HPDE6-E6E7 (cell line): ENCODE measurements around the gene C1orf167.

Experiments used
- DNase-seq: peaks from one replicate; pipeline ENCODE4 v3.0.0; 2011; ENCODE audit warnings: missing footprints; ENCODE audit errors: extremely low spot score

C1orf167 gene

DNA sequence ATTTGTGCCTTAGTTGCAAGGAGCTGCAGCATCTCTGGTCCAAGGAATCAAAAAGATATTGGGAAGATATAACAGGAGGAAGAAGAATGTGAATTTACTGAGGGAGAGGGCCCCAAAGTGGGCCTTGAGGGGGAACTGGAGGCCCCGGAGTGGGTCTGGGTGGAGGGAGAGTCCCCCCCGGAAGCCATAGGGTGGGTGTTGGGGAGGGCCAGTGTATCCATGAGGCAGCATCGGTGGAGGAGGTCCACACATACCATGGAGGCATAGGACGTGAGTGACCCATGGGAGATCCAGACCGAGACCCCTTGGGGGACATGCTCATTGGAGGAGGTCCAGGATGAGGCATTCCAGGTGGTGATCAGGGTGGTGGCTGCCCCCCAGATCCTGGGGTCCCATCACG is 708 bp upstream of the C1orf167 start:
- no peak for DNase-seq

DNA sequence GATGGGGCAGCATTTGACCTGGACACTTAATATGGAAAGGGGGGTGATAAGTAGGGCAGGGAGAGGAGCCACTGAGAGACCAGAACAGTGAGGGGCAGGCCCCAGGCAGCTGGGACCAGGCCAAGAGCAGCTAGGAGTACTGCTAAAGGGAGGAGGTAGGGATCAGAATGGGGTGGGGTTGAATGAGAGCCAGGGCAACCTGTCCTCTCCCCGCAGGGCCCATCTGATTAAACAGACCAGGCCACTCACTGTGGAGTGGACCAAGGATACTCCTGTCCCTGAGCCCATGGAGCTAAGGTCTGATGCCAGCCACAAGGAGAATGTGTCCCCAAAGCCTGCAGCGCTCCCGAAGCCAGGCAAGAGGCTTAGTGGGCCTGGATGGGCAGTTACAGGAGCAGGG is 2.1 kb downstream of the C1orf167 start:
- DNase-seq = no peak

DNA sequence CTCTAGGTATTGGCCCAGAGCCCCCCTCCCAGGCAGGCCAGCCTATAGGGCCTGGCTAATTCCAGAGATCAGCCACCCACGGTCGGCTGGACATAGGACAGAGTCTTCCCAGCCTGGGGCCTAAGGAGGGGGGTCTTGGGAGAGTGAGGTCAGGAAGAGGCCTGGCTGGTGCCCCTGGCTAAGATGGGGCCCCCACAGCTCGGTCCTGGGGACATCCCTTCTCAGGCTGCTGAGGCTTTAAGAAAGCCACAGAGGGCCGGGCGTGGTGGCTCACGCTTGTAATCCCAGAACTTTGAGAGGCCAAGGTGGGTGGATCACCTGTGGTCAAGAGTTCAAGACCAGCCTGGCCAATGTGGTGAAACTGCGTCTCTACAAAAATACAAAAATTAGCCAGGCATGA is 2.5 kb downstream of the C1orf167 start:
- DNase-seq = no peak

DNA sequence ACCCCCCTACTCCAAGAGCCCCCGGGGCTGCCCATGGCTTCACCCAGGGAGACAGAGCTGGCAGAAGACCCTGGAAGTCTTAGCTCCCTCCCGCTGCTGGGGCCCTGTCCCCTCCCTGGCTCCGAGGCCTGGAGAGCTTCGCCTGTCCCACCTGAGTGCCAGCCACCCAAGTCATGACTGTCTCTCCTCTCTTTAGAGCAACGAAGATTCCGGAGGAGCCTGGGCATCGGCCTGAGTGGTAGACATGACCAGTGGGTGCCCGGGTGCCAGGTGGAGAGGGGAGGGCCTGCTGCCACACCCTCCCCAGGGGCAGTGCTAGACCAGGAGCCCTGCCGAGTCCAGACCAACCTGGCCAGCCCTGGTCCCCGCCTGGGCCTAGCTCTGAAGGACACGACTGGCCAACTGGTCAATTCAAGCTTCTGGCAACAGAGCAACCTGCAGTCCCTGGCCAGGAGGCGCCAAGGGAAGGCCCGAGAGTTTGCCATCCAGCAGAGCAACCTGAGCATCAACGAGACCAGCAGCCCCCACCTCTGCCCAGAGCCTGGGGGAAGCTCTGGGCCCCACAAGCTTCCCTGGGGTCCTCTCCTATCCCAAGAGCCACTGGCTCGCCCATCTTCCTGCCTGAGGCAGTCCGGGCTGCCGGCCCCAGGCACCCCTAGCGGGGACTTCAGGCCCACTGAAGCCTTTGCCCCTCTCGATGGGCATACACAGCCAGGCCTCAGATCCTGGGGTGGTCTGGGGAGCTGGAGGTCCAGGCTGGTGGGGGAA is 3.9 kb downstream of the C1orf167 start:
- DNase-seq = no peak

DNA sequence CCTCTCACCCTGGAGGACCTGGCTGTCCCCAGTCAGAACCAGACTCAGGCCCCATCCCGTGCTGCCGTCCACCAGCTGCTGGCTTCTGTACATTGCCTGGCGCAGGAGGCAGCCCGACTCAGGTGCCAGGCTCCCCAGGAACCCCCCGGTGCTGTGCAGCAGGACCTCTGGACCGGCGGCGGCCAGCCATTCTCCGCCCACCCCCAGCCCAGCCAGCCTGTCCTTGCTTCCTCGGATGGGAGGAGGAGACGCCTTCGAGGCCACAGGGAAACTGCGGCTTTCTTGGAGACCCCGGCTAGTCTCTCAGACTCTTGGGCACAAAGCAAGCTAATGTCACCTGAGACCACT is 4.4 kb downstream of the C1orf167 start:
- DNase-seq = no peak

DNA sequence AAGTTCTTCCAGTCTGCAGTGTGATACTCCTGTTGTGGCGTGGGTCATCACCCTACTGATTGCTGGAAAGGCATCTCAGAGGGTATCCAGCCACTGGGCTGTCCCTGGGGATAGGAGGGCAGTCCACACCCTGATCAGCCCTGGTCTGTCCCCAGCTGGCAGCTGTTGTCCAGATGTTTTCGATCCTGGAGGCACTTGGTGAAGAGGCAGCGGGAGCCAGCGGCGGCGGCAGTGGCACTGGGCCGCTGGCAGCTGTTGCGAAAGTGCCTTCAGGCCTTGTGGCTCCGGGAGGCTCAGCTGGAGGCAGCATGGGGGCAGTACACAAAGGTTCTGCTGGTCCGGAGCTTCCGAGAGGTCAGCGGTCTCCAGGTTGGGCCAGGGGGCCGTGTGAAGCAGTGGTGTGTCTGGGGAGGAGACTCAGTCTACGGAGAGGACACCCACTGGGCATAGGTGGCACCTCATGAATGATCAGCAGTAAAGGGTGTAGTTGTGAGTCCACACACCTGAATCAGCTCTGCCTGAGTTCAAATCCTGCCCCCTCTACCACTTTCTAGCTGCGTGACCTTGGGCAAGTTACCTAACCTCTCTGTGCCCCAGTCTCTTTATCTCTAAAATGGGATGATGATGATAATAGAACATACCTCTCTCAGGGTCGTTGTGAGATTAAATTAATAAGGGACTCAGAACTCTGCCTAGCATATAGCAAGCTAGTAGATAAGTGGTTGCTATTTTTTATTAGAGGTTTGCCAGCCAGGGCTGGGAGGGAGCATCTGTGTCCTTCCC is 6.1 kb downstream of the C1orf167 start:
- no peak for DNase-seq

DNA sequence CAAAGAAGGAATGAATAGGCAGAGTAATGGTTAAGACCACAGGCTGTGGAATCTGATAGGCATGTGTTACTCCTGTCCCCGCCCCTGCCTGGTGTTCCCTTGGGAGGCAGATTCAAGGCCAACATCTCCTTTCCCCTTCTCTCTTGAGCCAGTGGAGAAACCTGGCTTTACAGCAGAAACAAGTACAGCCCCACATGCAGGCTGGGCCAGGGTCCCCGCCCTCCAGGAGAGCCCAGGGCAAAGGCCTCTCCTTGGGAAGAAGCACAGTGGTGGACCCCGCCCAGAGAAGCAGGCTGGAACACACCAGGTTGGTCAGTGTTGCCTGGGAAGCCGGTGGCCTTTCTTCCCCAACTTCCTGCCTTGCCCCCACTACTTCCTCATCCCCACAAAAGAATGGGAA is 6.8 kb downstream of the C1orf167 start:
- DNase-seq = no peak

DNA sequence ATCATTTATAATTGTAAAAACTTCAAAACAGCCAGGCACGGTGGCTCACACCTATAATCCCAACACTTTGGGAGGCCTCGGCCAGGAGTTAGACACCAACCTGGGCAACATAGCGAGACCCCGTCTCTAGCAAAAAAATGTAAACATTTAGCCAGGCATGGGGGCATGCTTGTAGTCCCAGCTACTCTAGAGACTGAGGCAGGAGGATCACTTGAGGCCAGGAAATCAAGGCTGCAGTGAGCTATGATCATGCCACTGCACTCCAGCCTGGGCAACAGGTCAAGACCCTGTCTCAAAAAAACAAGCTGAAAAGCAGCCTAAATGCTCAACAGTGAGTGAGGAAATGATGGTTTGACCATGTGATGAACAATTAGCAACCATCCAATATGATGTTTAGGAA is 7.3 kb downstream of the C1orf167 start:
- no peak for DNase-seq

DNA sequence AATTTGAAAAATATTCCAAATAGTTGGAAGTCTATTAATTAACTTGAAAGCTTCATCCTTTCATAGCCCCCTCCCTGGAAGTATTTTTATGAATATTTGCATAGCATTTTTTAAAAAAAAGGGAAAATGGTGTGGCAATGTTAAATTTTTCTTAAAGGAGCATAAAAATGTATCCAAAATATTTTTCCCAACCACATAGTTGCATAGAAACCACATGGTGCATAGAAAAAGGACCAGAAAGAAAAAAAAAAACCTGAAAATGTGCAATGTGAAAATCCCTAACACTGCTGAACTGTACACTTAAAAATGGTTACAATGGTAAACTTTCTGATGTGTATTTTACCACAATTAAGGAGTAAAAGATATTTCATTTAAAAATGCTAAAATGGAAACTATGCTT is 8.0 kb downstream of the C1orf167 start:
- no peak for DNase-seq

DNA sequence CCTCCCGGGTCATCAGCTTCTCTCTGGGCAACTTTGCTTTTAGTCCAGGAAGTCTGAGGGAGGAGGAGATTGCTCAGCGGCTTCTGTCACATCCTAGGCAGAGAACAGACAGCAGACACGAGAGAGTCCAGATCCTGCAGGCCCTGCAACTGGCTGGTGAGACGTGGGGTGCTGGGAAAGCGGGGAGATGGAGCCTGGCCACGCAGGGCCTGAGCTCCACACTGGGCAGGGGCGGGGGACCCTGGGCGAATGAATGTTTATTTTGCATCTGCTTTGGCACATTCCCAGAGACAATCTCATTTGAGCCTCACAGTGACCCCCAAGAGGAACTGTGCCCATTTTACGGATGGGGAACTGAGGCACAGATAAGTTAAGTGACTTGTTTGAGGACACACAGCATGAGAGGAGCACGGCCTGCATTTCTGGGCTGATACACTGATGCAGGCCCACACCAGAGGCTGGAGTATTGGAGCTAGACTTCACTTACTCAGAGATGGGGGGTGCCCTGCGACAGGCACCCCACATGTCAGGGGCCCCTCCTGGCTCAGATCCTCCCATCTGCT is 9.6 kb downstream of the C1orf167 start:
- DNase-seq = no peak

DNA sequence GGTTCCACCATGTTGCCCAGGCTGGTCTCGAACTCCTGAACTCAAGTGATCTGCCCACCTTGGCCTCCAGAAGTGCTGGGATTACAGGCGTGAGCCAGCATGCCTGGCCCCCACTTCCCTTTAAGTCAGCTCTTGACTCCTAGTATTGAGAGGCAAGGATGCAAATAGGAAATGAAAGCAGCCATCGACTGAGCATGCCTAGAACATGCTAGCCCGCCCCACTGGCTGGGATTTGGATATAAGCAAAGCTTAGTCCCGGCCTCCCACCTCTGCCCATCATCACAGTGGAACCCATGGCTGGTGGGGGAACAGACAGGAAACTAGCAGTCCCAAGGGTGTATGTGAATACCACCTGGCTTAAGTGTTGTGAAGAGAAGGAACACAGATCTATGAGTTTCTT is 10.5 kb downstream of the C1orf167 start:
- no peak for DNase-seq

DNA sequence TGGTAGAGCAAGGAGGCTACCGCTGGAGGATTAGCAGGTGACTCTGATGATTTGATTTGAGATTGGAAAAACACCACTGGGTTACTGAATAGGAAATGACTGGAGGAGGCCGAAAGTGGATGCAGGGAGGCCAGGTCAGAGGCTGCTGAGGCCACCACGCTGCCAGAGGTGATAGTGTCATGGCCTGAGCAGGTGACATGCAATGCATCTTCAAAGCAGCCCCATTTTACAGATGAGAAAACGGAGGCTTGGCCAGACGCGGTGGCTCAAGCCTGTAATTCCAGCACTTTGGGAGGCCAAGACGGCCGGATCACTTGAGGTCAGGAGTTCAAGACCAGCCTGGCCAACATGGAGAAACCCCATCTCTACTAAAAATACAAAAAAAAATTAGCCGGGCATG is 12.8 kb downstream of the C1orf167 start:
- DNase-seq = no peak

DNA sequence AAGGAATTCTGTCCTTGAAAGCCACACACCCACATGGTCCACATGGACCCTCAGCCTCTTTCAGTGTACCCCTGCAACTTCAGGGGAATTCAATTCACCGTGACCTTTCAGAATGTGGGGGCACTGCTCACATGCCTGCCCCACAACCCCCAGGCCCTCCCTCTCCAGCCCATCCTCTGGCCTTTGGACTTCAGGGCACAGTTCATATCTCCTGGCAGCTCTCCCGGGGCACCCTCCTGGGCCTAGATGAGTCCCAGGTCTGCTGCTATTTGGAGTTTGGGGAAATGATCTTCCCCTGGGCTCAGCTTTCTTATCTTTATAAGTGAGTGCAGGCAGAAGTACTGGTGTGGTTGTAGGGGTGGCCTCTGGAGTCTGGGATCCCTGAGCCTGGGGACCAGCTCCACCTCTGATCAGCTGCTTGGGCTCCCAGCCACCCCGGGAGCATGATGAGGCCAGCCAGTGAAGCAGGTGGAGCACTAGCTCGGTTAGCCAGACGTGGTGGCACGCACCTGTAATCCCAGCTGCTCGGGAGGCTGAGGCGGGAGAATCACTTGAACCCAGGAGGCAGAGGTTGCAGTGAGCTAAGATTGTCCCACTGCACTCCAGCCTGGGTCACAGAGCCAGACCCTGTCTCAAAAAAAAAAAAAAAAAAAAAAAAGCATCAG is 15.8 kb downstream of the C1orf167 start:
- no peak for DNase-seq

DNA sequence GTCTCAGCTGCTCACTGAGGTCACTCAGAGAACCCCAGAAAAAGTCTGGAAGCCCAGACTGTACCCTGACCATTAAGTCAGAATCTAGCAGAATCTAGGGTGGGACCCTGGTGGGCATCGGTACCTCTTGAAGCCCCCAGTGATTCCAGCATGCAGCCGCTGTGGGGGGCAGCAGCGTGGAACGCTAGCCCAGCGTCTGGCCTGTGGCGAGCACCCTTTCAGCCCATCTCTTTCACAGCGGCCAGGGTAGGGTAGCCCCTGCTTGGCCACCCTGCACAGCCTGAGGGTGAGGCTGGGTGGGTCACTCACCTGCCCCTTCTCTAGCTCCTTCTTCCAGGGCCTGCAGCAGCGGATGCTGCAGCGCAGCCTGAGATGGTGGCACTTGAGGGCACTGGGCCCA is 16.3 kb downstream of the C1orf167 start:
- no peak for DNase-seq

DNA sequence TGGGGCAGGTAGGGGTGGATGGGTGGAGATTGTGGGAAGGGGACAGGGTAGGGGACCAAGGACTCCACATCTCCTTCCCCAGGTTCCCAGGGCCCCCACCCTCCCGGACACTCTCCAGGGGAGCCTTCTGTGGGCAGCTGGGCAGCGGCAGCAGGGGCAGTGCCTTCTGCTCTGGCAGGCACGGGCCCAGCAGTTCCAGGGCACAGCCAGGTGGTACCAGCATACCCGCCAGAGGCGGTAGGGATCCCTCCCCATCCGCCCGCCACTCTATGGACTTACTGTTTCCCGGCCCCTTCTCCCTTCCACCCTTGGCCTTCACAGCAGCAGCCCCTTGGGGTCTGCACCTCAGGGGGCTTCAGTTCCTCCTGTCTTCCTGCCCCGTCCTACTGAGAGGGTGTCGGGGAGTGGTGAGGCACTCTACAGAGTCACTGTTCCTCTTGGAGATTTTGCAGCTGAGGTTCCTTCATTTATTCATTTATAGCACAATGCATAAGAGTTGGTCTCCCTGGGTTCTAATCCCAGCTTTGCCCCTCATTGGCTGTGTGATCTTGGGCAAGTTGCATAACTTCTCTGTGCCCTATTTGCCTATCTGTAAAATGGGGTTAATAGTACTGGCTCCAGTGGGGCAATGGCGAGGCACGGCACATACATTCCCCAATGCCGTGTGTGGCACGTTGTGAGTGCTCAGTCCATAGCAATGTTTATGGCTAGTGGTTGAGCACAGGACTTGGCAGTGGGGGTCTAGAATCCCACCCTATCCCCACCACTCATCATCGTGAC is 17.0 kb downstream of the C1orf167 start:
- DNase-seq = no peak

DNA sequence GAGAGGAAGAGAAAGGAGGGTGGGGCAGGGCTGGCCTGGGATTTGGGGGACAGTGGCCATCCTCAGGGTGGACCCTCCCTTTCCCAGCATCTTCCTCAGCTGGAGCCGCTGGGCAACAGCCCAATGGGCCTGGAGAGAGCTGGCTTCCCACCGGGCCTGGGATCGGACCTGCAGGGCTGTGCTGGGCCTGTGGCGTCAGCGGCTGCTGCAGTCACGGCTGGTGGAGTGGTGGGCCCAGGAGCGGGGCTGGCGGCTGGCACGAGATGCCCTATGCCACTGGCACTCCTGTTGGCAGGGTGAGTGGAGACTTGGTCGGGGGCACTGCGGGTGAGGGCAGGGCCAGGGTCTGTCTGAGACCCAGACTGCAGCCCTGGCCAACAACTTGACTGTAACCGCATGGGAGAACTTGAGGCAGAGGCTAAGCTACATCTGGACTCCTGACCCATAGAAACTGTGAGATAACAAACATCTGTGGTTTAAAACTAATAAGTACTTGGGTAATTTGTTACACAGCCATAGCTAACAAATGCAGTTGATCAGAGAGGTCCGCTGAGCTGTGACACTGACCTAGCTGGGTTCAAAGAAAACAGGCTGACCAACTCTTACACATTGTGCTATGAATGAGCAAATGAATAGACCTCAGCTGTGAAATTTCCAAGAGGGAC is 17.9 kb downstream of the C1orf167 start:
- DNase-seq = no peak

DNA sequence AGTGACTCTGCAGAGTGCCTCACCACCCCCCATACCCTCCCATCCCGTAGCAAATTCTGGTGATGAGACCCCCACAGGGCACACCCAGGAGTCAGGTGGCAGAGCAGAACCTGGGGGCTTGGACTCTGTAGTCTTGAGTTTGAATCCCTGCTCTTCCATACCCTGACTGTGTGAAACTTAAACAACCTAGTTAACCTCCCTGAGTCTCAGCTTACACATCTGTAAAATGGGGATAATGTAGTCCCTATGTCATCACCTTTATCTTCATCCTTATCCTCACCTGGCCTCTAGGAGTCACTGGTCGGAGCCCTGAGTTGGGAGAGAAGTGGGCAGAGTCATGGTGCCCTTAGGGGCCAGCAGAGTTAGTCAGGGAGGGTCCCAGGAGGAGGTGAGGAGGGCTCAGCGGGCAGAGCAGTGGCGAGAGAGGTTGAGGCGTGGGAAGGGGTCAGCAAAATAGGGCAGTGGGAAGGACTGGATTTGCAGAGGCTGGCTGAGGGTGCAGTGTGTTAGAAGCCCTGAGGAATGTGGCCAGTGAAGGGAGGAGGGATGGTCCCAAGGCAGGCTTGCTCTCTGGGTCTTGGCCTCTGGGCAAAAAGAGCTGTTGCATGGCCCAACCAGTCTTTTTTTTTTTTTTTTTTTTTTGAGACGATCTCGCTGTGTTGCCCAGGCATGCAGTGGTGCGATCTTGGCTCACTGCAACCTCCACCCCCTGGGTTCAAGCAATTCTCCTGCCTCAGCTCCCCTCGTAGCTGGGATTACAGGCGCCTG is 18.6 kb downstream of the C1orf167 start:
- no peak for DNase-seq

DNA sequence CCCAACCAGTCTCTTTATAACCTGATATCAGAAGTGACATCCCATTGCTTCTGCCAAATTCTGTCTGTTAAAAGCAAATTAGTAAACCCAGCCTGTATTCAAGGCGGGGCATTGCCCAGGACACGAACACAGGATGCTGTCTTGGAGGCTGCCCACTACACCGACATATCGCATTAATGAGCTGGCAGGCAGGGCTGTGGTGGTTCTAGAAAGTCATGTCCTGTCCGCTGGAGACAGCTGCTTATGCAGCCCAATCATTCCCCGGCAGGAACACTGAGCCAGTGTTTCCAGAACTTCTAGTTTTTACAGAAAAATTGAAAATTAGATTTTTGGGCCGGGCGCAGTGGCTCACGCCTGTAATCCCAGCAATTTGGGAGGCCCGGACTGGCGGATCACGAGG is 19.3 kb downstream of the C1orf167 start:
- DNase-seq = no peak

DNA sequence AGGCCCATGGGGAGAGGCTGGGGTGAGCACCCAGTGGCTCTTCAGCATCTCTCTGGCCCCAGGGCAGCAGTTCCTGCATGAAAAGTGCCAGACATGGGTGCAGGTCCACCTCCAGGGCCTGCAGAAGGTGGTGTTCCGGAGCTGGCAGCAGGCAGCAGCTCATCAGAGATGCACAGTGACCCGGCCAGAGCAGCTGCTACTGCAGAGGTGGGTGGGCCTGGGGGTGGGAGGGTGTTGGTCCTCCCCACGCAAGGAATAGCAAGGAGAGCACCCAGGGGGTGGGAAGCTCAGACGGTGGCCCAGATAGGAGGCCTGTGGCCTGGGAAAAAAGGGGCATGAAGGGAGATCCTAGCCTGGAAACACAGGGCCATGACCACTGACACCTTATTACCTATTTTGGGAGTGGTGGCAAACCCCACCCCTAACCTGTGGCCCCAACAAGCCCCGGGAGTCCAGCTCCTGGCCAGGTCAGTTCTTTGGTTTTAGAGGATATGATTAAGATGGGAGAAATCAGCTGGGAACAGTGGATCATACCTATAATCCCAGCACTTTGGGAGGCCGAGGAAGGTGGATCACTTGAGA is 20.2 kb downstream of the C1orf167 start:
- DNase-seq = no peak

DNA sequence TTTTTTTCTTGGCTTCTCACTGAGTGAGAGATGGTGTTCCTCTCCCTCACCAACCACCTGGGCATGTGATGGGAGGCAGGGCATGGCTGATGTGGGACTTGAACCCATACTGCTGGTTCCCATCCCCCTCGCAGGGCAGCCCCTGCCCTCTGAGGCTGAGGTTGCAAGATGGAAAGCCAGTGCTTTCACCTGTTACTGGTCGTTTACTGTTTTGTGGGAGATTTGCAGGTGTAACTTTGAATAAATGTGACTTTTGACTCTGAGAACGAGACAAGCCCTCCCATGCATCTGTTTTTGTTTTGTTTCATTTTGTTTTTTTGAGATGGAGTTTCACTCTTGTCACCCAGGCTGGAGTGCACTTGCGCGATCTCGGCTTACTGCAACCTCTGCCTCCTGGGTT is 21.6 kb downstream of the C1orf167 start:
- no peak for DNase-seq
